CD4-positive, alpha-beta T cell treated with Interleukin-4 for 4 hours (primary cell): ENCODE data around the gene VWA5B1.

Source experiments
- DNase-seq: peaks from one replicate; pipeline ENCODE4 v3.0.0-alpha.2; 2020

The VWA5B1 gene

DNA sequence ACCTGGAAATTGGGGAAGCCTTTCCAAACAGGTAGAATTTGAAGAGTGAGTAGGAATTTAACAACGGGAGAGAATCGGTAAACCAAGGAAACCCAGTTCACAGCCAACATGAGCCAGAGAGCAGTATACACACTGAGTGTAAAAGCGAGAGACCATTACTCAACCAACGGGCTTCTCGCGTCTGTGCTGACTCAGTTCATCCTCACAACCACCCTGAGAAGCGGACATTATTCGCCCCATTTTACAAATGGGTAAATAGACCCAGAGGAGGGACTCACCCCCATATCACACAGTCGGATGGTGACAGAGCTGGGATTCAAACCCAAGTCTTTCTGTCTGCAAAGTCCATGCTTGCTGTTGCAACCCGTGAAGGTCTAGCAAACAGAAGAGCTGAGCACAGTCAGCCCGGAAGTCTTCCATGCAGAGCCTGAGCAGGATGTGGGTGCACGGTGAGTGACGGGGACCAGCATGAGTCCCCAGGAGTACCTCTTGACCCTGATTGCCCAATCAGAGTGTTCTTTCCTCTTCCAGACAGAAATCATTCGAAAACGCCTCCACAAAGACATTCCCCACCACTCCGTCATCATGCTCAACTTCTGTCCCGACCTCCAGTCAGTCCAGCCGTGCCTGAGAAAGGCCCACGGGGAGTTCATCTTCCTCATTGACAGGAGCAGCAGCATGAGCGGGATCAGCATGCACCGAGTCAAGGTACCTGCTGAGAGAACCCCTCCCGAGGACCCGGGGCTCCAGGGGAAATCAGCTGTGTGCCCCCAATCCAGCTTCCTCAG is 32.3 kb downstream of the VWA5B1 start:
- peak; percentile 51 for DNase-seq

DNA sequence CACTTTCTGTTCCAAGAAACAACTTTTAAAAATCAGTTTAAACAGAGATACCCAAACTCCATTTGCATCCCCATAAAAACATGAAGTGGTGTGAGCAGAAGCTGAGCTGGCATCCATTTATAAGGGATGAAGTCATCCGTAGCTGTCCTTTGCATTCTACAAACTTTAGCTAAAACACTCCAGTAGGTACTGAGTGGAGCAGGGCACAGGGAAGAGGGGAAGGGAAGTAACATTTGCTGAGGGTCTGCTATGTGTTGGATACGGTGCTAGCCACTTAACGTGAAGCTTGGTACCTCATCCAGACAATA is 32.9 kb downstream of the VWA5B1 start:
- DNase-seq, result no peak

DNA sequence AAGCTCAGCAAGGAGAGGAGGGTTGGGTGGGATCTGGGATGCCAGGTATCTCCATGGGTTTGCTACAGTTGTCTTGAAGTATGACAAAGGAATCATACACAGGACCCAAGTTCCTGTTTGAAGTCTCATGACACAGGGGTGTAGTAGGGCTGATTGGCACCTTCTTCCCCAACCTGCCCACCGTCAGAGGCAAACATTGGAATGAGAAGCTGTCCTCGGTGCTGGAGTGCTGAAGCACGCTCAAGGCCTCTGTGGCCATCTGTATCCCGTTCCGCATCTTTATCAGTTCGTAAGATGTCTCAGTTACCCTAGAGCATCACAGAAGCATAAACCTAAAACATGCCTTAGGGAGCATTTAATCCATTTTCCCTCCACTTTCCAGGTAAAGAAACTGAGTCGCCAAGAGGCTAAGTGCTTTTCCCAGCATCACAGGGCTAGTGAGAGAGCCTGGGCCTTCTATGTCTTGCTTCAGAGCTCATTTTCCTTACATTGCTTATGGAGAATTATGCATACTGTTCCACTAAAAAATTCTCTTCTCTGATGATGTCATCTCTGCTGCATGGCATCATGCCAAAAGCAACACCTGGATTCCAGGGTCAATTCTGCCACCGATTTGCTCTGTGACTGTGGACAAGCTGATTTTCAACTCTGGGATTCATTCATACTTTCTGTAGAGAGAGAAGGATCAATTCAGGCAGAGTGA is 34.2 kb downstream of the VWA5B1 start:
- DNase-seq, result no peak

DNA sequence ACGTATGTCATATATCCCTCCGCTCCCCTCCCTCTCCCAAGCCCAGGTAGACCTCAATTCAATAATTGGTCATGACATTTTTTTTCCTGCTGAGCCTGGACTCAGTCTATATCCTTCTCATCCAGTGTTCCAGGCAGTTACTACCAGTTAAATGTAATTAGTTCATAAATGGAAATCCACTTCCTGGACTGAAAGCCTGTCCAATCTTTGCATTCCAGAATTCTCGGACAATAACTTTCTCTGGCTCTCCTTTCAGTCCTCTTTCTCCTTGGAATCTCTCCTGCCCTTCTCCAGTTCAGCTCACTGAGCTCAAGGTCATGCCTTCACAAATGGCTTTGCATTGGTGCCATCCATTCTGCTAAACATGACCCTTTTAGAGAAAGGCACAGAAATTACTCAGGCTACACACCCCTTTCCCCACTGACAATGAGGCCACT is 34.8 kb downstream of the VWA5B1 start:
- no peak for DNase-seq

DNA sequence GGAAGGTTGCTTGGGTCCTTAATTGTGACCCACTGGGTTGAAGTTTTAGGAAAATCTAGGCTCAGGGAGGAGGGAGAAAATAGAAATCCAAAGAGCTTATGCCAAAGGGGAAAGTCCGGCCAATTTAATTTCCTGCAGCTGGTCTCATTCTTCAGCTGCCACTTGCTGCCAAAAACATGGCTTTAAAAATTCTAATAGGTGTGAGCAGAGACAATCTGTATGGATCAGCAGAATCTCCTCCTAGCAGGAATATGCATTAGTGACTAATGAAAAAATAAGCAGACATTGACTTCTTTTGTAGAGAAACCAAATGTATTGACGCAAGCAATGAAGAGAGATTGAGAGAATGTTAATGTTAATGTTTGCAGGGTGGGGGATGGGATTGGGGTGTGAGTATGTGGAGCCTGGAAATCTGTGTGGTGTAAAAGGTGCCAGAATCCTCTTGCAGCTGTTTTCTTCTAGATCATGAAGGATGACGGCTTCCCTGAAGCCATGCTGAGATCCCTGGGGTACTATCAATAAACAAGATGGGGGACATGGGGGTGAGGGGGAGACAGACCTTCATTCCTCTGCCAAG is 35.3 kb downstream of the VWA5B1 start:
- no peak for DNase-seq

DNA sequence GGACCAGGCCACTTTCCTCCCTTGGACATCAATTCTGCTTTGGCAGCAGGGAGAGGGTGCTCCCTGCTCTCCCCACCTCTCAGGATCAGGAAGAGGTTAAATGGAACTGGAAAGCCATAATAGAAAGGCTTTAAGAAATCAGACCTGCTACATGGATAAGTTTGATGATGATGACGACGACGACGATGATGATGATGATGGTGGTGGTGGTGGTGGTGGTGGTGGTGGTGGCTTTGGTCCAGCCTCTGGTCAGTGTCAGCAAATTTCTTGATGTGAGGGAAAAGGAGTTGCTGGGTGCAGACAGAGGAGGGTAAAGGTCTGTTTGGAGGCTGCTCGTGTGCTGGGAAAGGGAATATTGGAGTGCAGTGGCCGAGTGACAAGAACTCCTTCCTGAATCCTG is 36.8 kb downstream of the VWA5B1 start:
- DNase-seq, result no peak

DNA sequence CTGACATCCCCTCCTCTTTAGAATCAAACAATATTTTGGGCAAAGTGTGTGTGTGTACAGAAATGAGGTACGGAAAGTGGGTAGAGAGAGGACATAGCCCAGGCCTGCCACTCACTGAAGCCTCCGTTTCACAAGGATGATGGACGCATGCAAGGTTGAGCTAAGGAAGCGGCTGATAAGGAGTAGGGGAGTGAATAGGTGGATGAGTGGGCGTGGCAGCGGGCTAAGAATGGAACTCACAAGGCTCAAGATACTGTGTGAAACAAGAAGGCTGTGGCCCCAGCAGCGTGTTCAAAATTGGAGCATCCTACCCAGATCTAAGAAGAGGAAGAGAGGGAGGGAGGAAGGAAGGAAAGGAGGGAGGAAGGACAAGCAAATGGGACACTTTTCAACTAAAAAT is 37.5 kb downstream of the VWA5B1 start:
- no peak for DNase-seq

DNA sequence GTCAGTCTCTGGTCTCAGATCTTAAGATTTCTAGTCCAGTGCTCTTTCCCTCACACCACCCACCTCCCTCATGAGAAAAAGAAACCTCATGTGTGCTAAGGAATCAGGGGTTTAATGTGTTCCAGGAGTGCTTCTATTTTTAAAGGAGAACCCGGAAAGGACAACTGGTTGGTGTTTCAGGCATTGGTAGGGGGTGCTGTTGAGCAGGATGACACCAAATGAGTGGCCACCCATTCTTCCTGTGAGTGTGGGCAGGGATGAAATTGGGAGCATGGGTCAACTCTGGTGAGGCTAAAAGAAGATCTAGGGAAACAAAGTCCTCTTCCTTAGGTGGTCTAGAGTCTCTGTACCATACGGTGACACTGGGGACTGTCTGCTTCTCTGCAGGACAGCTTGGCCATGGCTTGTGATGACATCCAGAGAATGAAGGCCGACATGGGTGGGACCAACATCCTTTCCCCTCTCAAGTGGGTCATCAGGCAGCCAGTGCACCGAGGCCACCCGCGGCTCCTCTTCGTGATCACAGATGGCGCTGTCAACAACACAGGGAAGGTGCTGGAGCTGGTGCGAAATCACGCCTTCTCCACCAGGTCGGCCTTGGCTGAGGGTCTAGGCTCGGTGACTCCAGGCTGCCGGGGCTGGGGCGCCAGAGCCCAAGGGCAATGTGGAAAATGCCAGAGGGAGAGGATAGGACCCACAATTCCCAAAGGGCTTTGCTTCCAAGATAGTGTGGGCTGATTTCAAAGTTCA is 39.3 kb downstream of the VWA5B1 start:
- no peak for DNase-seq

DNA sequence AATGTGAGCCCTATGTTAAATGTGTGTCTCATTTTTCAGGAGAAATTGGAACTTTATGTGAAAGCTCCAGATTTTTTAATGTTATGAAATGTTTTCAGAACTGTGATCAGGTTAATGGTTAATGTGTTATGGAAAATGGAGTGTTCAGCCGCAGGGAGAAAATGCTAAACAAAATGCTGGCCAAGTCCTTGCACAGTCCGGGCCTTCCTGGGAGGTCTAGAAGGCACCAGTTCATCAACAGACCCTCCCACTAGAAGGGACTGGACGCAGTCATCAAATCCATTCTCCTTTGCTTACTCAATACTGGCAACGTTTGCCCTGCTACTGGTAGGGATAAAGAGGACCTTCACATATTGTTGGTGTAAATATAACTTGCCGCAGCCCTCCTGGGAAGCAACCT is 43.4 kb downstream of the VWA5B1 start:
- no peak for DNase-seq

DNA sequence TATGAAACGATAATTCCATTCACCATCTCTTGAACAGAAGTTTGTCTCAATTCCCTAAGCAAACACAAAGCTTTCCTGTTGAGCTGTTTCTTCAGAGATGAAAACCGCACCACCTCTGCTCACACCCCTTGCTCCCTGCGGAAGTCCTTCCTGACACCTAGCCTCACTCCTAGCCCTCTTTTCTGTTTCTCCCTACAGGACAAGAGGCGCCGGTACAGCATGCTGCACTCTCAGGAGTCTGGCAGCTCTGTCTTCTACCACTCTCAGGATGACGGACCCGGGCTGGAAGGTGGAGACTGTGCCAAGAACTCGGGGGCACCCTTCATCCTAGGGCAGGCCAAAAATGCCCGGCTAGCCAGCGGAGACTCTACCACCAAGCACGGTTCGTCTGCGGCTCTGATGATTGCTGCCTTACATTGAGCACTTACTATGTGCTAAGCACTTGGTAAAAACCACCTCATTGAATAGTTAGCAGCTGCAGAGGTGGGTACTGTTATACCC is 45.5 kb downstream of the VWA5B1 start:
- no peak for DNase-seq

DNA sequence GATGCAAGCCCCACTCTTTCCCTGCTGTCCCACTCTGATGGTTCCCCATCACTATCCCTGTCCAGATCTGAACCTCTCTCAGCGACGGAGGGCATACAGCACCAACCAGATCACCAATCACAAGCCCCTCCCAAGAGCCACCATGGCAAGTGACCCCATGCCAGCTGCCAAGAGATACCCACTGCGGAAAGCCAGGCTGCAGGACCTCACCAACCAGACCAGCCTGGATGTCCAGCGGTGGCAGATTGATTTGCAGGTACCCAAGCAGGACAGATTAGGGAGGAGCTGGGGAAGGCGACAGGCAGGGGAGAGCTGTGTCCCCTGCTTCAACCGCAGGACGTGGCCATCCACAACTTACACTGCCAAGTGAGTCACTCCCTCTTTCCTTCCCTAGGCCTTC is 46.9 kb downstream of the VWA5B1 start:
- DNase-seq, result no peak

DNA sequence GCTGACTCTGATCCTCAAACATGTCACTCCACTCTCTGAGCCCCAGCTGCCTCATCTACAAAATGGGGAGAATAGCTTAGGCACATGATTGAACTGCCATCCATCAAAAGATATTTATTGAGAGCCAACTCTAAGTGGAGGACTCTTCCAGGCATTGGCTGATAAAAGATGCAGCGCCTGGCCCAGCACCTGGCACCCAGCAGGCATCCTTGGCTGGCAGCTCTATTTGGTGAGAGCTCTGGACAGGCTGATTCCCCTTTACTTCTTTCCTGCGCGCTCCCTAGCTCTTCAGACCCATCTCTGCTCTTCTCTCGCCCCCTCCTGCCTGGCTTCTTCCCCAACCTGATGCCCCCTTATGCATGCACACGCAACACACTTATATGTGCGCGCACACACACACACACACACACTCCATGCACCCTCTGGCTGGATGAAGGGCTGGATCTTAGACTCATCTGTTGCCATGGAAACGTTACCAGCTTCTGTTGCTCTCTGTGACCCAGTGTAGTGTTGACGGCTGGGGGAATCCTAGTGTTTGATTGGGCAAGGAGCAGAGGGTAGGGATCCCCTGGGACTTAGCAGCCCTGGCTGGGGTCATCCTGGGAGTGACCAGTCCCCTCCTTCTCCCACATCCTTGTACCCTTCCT is 49.3 kb downstream of the VWA5B1 start:
- no peak for DNase-seq

DNA sequence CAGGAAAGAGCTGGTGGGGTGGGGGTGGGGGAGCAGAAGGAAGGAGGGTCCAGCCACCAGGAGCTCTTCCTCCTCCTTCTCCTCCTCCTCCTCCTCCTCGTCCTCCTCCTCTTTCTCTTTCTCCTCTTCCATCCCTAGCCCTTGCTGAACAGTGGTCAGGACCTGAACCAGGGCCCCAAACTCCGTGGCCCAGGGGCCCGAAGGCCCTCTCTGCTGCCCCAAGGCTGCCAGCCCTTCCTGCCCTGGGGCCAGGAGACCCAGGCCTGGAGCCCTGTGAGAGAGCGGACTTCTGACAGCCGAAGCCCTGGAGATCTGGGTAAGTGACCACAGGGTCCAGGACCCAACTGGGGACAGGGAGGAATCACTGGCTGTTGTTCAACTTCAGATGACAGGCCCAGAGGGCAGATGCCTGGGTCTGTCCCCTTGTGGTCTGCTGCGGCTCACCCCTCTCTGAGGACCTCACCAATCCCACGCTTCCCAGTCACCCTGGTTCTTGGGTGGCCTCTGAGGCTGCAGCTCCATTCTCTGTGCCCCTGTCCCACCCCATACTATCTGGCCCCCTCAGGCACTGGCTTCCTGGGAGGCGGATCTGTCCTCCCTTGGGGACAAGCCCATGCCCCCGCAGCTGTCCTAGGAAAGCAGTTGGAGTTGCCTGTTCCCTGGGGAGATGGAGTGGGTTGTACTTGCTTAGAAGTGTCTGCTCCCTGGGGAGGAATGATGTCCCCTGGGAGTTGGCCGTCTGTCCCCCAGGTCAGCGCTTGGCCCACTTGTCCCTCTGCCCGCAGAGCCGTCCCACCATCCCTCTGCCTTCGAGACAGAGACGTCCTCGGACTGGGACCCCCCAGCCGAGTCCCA is 51.8 kb downstream of the VWA5B1 start:
- DNase-seq, result no peak

DNA sequence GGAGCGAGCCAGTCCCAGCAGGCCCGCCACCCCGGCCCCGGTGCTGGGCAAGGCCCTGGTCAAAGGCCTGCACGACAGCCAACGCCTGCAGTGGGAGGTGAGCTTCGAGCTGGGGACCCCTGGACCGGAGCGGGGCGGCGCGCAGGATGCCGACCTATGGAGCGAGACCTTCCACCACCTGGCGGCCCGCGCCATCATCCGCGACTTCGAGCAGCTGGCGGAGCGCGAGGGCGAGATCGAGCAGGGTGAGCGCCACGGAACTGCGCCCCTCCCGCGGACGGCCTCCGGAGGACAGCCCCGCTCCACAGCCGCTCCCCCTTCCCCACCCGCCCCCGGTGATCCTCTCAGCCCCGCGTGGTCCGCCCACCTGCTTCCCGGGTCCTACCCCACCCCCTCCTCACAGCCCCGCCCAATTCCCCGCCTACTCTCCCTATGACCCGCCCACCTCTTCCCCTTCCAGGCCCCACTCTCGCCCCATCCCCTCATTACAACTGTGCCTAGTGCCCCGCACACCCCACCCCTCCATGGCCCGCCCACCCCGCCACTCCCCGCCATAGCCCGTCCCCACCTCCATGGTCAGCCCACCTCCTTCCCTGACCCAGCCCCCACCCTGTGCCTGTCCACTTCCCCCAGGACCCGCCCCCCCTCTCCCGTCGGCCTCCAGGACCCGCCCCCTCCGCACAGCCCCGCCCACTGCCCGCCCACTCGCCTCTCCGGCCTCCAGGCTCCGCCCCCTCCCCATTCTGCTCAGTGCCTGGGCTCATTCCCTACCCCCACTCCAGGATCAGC is 52.7 kb downstream of the VWA5B1 start:
- DNase-seq, result no peak

DNA sequence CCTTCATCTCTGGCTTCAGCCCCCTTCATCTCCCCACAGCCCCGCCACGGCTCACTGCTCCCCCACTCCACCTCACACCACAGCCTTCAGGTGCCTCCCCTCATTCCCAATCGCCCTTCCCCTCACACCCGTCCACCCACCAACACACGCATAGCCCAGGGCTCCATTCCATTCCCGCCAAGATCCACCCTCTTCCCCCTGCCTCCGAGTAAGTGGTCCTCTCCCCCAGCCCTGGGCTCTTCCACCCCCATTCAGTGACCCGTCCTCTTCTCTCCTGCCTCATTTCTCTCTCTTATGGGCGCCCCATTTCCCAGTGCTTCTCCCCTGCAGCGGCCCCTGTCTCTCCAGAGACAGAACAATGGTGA is 53.2 kb downstream of the VWA5B1 start:
- DNase-seq, result no peak

DNA sequence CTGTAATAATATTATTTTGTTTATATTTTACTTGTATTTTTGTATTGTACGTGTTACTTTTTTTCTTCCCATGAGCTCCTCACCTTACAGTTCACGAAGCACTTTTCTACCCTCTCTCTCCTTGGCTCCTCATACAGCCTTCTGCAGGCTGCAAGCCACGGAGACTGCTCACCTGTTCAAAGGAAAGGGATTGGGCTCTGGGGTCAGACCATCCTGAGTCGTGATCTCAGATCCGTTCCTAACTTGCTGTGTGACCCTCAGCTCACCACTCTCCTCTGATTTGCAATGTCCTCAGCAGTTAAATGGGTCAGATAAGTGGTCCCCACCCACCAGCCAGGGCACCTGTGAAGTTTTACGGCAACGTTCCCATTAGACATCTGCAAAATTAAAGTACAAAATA is 54.1 kb downstream of the VWA5B1 start:
- no peak for DNase-seq

DNA sequence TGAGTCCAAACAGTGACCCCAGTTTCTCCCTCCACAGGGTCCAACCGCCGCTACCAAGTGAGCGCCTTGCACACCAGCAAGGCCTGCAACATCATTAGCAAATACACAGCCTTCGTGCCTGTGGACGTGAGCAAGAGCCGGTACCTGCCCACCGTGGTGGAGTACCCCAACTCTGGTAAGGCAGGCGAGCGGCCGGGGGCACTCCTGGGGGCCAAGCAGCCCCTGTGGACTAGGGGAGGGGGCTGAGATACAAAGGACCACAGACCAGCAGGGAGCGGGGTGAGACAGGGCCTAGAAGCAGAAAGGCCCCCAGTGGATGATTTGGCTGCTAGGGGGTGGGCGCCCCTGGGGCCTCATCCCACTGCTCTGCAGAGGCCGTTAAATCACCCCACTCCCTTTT is 54.7 kb downstream of the VWA5B1 start:
- no peak for DNase-seq

DNA sequence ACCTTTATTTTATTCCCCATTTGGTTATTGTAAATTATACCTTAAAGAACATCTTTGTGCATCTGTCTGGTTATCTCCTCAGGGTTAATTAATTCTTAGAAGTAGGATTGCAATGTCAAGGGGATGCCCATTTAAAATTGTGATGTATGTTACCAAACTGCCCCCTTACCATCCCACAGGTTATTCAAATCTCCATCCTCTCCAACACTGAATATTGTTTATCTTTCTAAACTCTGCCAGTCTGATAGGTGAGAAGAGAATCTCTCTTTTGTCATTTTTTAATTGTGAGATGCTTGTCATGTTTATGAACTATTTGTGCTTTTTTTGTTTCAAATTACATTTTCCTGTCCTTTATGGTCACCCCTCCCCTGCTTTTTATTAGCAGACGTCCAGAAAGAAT is 55.8 kb downstream of the VWA5B1 start:
- no peak for DNase-seq

DNA sequence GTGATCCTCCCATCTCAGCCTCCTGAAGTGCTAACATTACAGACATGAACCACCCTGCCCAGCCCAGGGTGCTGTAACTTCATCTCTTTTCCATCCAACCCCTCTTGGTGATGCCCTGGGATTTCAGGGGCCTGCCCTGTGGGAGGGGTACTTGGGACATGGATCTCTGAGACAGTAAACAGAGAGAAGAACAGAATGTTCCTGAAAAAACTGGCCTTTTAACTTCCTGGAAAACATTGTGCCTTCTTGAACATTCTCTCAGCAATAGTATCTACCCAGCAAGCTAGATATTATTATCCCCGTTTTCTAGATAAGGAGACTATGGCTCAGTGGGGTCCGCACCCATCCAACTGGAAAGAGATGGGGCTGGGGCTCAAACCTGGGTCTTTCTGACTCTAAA is 57.0 kb downstream of the VWA5B1 start:
- no peak for DNase-seq

DNA sequence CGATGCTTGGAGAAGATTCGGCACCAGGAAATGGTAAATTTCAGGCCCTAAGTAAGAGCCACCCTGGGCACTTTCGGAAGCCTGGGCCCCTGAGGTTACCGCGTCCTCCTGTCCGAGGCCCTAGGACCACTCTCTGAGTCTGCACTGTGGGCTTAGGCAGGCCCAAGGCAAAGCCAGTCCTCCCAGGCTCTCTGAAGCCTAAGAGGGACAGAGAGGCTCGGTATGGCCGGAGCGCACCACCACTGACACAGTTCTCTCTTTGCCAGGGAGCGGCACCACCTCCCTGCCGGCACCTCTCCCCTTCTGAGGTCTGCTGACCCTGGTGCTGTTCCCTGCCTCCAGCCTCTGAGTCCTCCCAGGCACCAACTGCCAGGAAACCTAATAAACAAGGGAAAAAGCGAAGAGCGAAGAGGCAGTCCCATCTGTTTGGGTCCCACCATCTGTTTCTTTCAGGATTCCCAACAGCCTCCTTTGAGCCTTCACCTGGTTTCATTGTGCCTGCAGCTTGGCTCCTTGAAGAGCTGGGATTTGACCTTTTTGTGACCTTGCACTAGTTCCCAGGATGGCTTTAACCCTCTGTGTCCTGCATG is 57.7 kb downstream of the VWA5B1 start:
- DNase-seq, result no peak

DNA sequence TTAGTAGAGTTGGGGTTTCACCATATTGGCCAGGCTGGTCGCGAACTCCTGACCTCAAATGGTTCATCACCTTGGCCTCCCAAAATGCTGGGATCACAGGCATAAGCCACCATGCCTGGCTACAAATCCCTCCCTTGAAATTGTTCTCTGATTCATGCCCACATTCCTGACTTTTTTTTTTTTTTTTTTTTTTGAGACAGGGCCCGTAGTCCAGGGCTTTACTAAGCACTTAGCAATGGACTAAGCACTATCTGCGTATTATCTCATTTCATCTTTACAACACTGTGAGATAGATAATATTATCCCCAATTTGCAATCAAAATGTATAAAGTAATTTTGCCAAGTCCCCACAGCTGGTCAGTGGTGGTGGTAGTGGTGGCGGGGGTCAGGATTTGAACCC is 58.9 kb downstream of the VWA5B1 start:
- DNase-seq, result no peak
